ENCODE results near the gene NAA15.

The NAA15 gene

GRCh38 chr4:139275281-139275735, 26.0 kb upstream of the NAA15 start:
- Histone ChIP-seq H3K4me1 (ENCODE audit: control insufficient read depth in 1 of 2, insufficient read depth in 2 of 2, low read length in 2 of 2) (peaks cover 0 to 8% of the 10 kb centered on the region in 2 donors), H3K36me3 (ENCODE audit: control insufficient read depth in 1 of 2, insufficient read depth in 2 of 2, low read length in 2 of 2) (no peaks in the 10 kb centered on the region), H3K4me3 (ENCODE audit: low read depth in 1 of 2, low read length in 2 of 2) (no peak overlapping the region), H3K9me3 (ENCODE audit: control insufficient read depth in 1 of 2, low read length in 2 of 2) (no peaks in the 10 kb centered on the region), H3K27me3 (ENCODE audit: low read depth, low read length) (peaks cover 11% of the 10 kb centered on the region), H3K27ac (ENCODE audit: low read length) (no peak overlapping the region)

GRCh38 chr4:139278485-139278884, 22.8 kb upstream of the NAA15 start:
- peaks cover 11% of the 10 kb centered on the region for H3K27me3 ChIP-seq (ENCODE audit: low read depth, low read length)
- H3K36me3 ChIP-seq (ENCODE audit: control insufficient read depth in 1 of 2, insufficient read depth in 2 of 2, low read length in 2 of 2), result no peaks in the 10 kb centered on the region
- H3K4me1 ChIP-seq (ENCODE audit: control insufficient read depth in 1 of 2, insufficient read depth in 2 of 2, low read length in 2 of 2), result peaks cover 0 to 8% of the 10 kb centered on the region in 2 donors
- peak overlapping the region in 1 of 2 donors; percentile 58 for H3K4me3 ChIP-seq (ENCODE audit: low read depth in 1 of 2, low read length in 2 of 2)
- no peak overlapping the region for H3K27ac ChIP-seq (ENCODE audit: low read length)
- H3K9me3 ChIP-seq (ENCODE audit: control insufficient read depth in 1 of 2, low read length in 2 of 2), result no peaks in the 10 kb centered on the region

GRCh38 chr4:139278912-139279759, 22.2 kb upstream of the NAA15 start:
- peaks cover 0 to 8% of the 10 kb centered on the region in 2 donors for H3K4me1 ChIP-seq (ENCODE audit: control insufficient read depth in 1 of 2, insufficient read depth in 2 of 2, low read length in 2 of 2)
- peaks cover 11% of the 10 kb centered on the region for H3K27me3 ChIP-seq (ENCODE audit: low read depth, low read length)
- peak overlapping the region; percentile 58 to 67 for H3K4me3 ChIP-seq (ENCODE audit: low read depth in 1 of 2, low read length in 2 of 2)
- H3K9me3 ChIP-seq (ENCODE audit: control insufficient read depth in 1 of 2, low read length in 2 of 2), result no peaks in the 10 kb centered on the region
- no peaks in the 10 kb centered on the region for H3K36me3 ChIP-seq (ENCODE audit: control insufficient read depth in 1 of 2, insufficient read depth in 2 of 2, low read length in 2 of 2)
- H3K27ac ChIP-seq (ENCODE audit: low read length), result no peak overlapping the region

- peaks cover 0 to 8% of the 10 kb centered on the region in 2 donors for H3K4me1 ChIP-seq (ENCODE audit: control insufficient read depth in 1 of 2, insufficient read depth in 2 of 2, low read length in 2 of 2)
- no peak within 1 kb of the TSS for H3K27ac ChIP-seq (ENCODE audit: low read length)
- no peaks in the 10 kb centered on the region for H3K9me3 ChIP-seq (ENCODE audit: control insufficient read depth in 1 of 2, low read length in 2 of 2)
- H3K27me3 ChIP-seq (ENCODE audit: low read depth, low read length), result peaks cover 11% of the 10 kb centered on the region
- H3K36me3 ChIP-seq (ENCODE audit: control insufficient read depth in 1 of 2, insufficient read depth in 2 of 2, low read length in 2 of 2), result no peaks in the 10 kb centered on the region
- peak within 1 kb of the TSS; percentile 58 to 67 for H3K4me3 ChIP-seq (ENCODE audit: low read depth in 1 of 2, low read length in 2 of 2)
Observed at GRCh38 chr4:139279760-139280620, 21.3 kb upstream of the NAA15 start, which contains the start of gene MGARP. Gene MGARP, minus strand, starts transcription at chr4:139280225. Its CDS starts 67 bp downstream, at chr4:139280158.

GRCh38 chr4:139282065-139282720, 19.1 kb upstream of the NAA15 start:
- Histone ChIP-seq H3K4me1 (ENCODE audit: control insufficient read depth in 1 of 2, insufficient read depth in 2 of 2, low read length in 2 of 2) (peaks cover 0 to 8% of the 10 kb centered on the region in 2 donors), H3K4me3 (ENCODE audit: low read depth in 1 of 2, low read length in 2 of 2) (no peak overlapping the region), H3K27me3 (ENCODE audit: low read depth, low read length) (peaks cover 11% of the 10 kb centered on the region), H3K27ac (ENCODE audit: low read length) (no peak overlapping the region), H3K36me3 (ENCODE audit: control insufficient read depth in 1 of 2, insufficient read depth in 2 of 2, low read length in 2 of 2) (peaks cover 0 to 5% of the 10 kb centered on the region in 2 donors), H3K9me3 (ENCODE audit: control insufficient read depth in 1 of 2, low read length in 2 of 2) (no peaks in the 10 kb centered on the region)

- Histone ChIP-seq H3K27me3 (ENCODE audit: low read depth, low read length) (peaks cover 11% of the 10 kb centered on the region), H3K36me3 (ENCODE audit: control insufficient read depth in 1 of 2, insufficient read depth in 2 of 2, low read length in 2 of 2) (peaks cover 0 to 5% of the 10 kb centered on the region in 2 donors), H3K9me3 (ENCODE audit: control insufficient read depth in 1 of 2, low read length in 2 of 2) (no peaks in the 10 kb centered on the region), H3K4me3 (ENCODE audit: low read depth in 1 of 2, low read length in 2 of 2) (no peak overlapping the region), H3K27ac (ENCODE audit: low read length) (no peak overlapping the region), H3K4me1 (ENCODE audit: control insufficient read depth in 1 of 2, insufficient read depth in 2 of 2, low read length in 2 of 2) (peaks cover 0 to 8% of the 10 kb centered on the region in 2 donors)
Observed at GRCh38 chr4:139282721-139283075, 18.6 kb upstream of the NAA15 start.

GRCh38 chr4:139286186-139286698, 15.1 kb upstream of the NAA15 start:
- H3K27me3 ChIP-seq (ENCODE audit: low read depth, low read length), result no peaks in the 10 kb centered on the region
- peaks cover 0 to 19% of the 10 kb centered on the region in 2 donors for H3K36me3 ChIP-seq (ENCODE audit: control insufficient read depth in 1 of 2, insufficient read depth in 2 of 2, low read length in 2 of 2)
- no peak overlapping the region for H3K27ac ChIP-seq (ENCODE audit: low read length)
- no peak overlapping the region for H3K4me3 ChIP-seq (ENCODE audit: low read depth in 1 of 2, low read length in 2 of 2)
- H3K4me1 ChIP-seq (ENCODE audit: control insufficient read depth in 1 of 2, insufficient read depth in 2 of 2, low read length in 2 of 2), result no peaks in the 10 kb centered on the region
- H3K9me3 ChIP-seq (ENCODE audit: control insufficient read depth in 1 of 2, low read length in 2 of 2), result no peaks in the 10 kb centered on the region

GRCh38 chr4:139295206-139295941, 5.9 kb upstream of the NAA15 start:
- peaks cover 12 to 15% of the 10 kb centered on the region in 2 donors for H3K36me3 ChIP-seq (ENCODE audit: control insufficient read depth in 1 of 2, insufficient read depth in 2 of 2, low read length in 2 of 2)
- H3K4me3 ChIP-seq (ENCODE audit: low read depth in 1 of 2, low read length in 2 of 2), result peak overlapping the region; percentile 94 to 98
- H3K9me3 ChIP-seq (ENCODE audit: control insufficient read depth in 1 of 2, low read length in 2 of 2), result no peaks in the 10 kb centered on the region
- peaks cover 3 to 23% of the 10 kb centered on the region in 2 donors for H3K4me1 ChIP-seq (ENCODE audit: control insufficient read depth in 1 of 2, insufficient read depth in 2 of 2, low read length in 2 of 2)
- H3K27me3 ChIP-seq (ENCODE audit: low read depth, low read length), result no peaks in the 10 kb centered on the region
- H3K27ac ChIP-seq (ENCODE audit: low read length), result peak overlapping the region; percentile 98

- Histone ChIP-seq H3K9me3 (ENCODE audit: control insufficient read depth in 1 of 2, low read length in 2 of 2) (no peaks in the 10 kb centered on the region), H3K36me3 (ENCODE audit: control insufficient read depth in 1 of 2, insufficient read depth in 2 of 2, low read length in 2 of 2) (peaks cover 14 to 15% of the 10 kb centered on the region in 2 donors), H3K27me3 (ENCODE audit: low read depth, low read length) (no peaks in the 10 kb centered on the region), H3K4me1 (ENCODE audit: control insufficient read depth in 1 of 2, insufficient read depth in 2 of 2, low read length in 2 of 2) (peaks cover 3 to 23% of the 10 kb centered on the region in 2 donors), H3K27ac (ENCODE audit: low read length) (peak overlapping the region; percentile 98), H3K4me3 (ENCODE audit: low read depth in 1 of 2, low read length in 2 of 2) (peak overlapping the region; percentile 34 to 94)
Observed at GRCh38 chr4:139295942-139296299, 5.4 kb upstream of the NAA15 start.

GRCh38 chr4:139297001-139297410, 4.3 kb upstream of the NAA15 start:
- Histone ChIP-seq H3K9me3 (ENCODE audit: control insufficient read depth in 1 of 2, low read length in 2 of 2) (no peaks in the 10 kb centered on the region), H3K27me3 (ENCODE audit: low read depth, low read length) (no peaks in the 10 kb centered on the region), H3K4me1 (ENCODE audit: control insufficient read depth in 1 of 2, insufficient read depth in 2 of 2, low read length in 2 of 2) (peaks cover 3 to 23% of the 10 kb centered on the region in 2 donors)

More at GRCh38 chr4:139297001-139297410, 4.3 kb upstream of the NAA15 start:
- H3K4me3 ChIP-seq (ENCODE audit: low read depth in 1 of 2, low read length in 2 of 2), result no peak overlapping the region
- H3K36me3 ChIP-seq (ENCODE audit: control insufficient read depth in 1 of 2, insufficient read depth in 2 of 2, low read length in 2 of 2), result peaks cover 9% of the 10 kb centered on the region in 2 donors
- H3K27ac ChIP-seq (ENCODE audit: low read length), result no peak overlapping the region
